Gastroesophageal sphincter (tissue), 3 donors: ENCODE measurements around the gene ZNF12.

Source experiments
- CTCF ChIP-seq, 4 experiments: fragments of 200-600 bp in 2 of 4; fragments of 450-650 bp in 2 of 4; sonication (generic) in 1 of 4; IDR thresholded peaks; one replicate each; pipeline ENCODE4 v1.5.1; 2017 to 2019; ENCODE audit warnings: antibody characterized with exemption in 4 of 4, mild to moderate bottlenecking in 2 of 4, moderate library complexity in 2 of 4
- POLR2AphosphoS5 ChIP-seq: sonication (generic); formaldehyde crosslinking; IDR thresholded peaks from one replicate; pipeline ENCODE4 v1.6.1; 2017; ENCODE audit warnings: antibody characterized with exemption

- TF ChIP-seq CTCF (IDR thresholded peaks at IDR 0.05) (no peak), POLR2AphosphoS5 (no peak)
Observed at GRCh38 chr7:6680146-6680545, 26.6 kb downstream of the ZNF12 start.
